Measurements from ENCODE around the gene TBC1D10A.

TBC1D10A gene

DNA sequence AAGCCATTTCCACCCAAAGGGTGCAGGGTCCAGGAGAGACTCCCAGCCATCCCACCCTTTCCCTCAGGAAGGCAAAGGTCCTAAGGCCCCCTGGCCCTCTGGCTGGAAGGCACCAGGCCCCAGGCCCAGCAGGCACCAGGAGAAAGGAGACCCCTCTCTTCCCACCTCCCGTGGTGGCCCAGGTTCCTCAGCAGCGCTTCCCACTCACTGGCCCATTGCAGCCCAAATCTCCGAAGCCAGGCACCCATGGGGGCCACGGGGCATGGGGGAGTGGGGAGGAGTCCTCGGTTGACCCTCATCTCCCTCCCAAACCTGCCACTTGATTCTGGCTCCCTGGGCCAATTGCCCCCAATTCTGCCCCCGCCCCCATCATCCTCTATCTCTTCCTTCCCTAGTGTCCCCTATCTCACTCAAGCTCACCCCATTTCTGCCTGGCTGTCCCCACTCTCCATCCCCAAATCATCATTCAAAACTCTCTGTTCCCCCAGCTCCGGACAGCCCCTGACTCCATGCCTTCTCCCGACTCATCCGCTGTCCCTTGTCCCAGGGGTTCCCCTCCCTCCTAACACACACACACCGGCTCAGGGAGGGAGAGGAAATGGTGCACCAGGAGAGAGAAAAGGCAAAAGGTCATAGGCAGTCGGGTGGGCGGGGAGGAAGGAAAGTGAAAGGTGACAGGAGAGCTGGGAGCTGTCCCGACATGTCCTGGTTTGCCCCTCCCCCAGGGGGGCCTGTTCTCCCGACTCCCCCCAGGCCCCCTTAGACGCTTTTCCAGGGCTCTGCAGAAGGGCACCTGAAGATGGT is 81.4 kb downstream of the TBC1D10A start:
- DNase-seq: no peak

DNA sequence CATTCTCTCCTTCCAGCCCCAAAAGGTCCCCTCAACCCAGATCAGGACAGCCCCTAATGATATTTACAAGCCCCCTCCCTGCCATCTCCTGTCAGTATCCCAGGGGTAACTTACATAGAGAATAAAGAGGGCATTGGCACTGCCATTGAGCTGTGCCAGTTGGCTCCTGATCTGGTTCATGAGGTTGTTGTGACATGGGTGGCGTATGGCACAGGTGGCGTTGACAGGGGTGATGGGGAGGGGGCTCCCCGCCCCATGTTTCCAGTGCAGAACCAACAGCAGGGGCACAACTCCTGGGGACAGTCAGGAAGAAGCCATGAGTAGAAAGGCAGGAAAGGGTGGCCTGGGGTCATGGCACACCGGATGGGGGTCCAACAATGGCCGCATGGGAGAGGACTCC is 82.1 kb downstream of the TBC1D10A start:
- no peak for DNase-seq

DNA sequence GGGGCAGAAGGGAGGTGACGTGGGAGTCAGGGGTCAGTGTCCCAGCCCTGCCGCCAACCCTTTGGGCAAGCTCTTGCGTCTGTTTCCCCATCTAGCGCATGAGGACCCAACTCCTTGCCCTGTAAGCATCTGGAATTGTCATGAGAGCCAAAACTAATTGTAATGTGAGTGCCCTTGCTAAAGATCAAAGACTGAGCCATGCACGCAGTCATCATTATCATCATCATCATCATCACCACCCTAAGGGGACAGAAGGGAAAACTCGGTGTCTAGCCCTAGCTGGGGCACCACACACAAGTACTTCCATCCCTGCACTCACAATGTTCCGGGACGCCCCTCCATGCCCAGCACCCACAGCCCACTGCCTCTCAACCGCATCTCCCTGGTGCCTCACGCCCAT is 82.7 kb downstream of the TBC1D10A start:
- no peak for DNase-seq

DNA sequence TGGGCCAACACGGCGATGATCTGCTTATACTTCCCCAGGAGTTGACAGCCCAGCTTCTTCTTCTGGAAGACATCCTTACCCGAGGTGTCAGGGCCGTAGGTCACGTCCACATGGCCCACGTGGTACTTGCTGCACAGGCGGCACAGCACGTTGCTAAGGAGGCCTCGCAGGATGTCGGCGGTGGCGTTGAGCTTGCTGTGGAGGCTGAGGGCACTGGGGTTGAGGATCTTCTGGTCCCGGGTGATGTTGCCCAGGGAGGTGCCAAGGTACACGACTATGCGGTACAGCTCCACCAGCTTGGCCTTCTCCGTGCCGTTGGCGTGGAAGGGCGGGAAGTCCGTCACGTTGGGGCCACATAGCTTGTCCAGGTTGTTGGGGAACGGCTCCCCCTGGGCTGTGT is 83.1 kb downstream of the TBC1D10A start:
- DNase-seq: no peak
